Parathyroid adenoma (tissue), 2 donors: ENCODE measurements around the gene FNBP1.

ENCODE experiments used
- H2AFZ ChIP-seq: fragments of 300-600 bp; sonication (generic); one replicate; pipeline ENCODE4 v1.7.0; 2017; ENCODE audit warnings: antibody characterized with exemption, mild to moderate bottlenecking
- H3K27ac ChIP-seq: fragments of 300-600 bp; sonication (generic); one replicate; pipeline ENCODE4 v1.7.0; 2017
- H3K27me3 ChIP-seq: fragments of 300-600 bp; sonication (generic); one replicate; pipeline ENCODE4 v1.7.0; 2017; ENCODE audit warnings: low read length; ENCODE audit not compliant: control insufficient read depth, insufficient read depth
- H3K36me3 ChIP-seq: fragments of 300-600 bp; sonication (generic); one replicate; pipeline ENCODE4 v1.7.0; 2017; ENCODE audit warnings: low read length; ENCODE audit not compliant: control insufficient read depth, insufficient read depth
- H3K4me1 ChIP-seq: fragments of 300-600 bp; sonication (generic); one replicate; pipeline ENCODE4 v1.7.0; 2017; ENCODE audit warnings: control low read depth
- H3K4me2 ChIP-seq: fragments of 300-600 bp; sonication (generic); one replicate; pipeline ENCODE4 v1.7.0; 2017; ENCODE audit warnings: low read length
- H3K4me3 ChIP-seq: fragments of 300-600 bp; sonication (generic); one replicate; pipeline ENCODE4 v1.7.0; 2017; ENCODE audit warnings: low read depth, low read length
- H3K79me2 ChIP-seq: fragments of 300-600 bp; sonication (generic); one replicate; pipeline ENCODE4 v1.7.0; 2017; ENCODE audit warnings: control low read depth
- H3K9ac ChIP-seq: fragments of 300-600 bp; sonication (generic); one replicate; pipeline ENCODE4 v1.7.0; 2017; ENCODE audit warnings: mild to moderate bottlenecking
- H3K9me3 ChIP-seq: fragments of 300-600 bp; sonication (generic); one replicate; pipeline ENCODE4 v1.7.0; 2017; ENCODE audit warnings: low read length; ENCODE audit not compliant: control insufficient read depth
- CTCF ChIP-seq: fragments of 300-600 bp; sonication (generic); IDR thresholded peaks from one replicate; pipeline ENCODE4 v1.7.0; 2017; ENCODE audit warnings: antibody characterized with exemption, mild to moderate bottlenecking
- donor health status: primary hyperparathyroidism.

The FNBP1 gene

GRCh38 chr9:129990269-129991010 lies 52.5 kb downstream of the FNBP1 start:
- Histone ChIP-seq H3K9ac (no peak overlapping the region), H3K4me2 (no peak overlapping the region), H3K4me1 (no peaks in the 10 kb centered on the region), H3K79me2 (peaks cover 1% of the 10 kb centered on the region), H3K9me3 (no peaks in the 10 kb centered on the region), H3K36me3 (no peaks in the 10 kb centered on the region), H3K27me3 (no peaks in the 10 kb centered on the region), H2AFZ (no peak overlapping the region), H3K4me3 (no peak overlapping the region), H3K27ac (no peak overlapping the region)
- TF ChIP-seq CTCF = no peak

GRCh38 chr9:129989740-129990139 lies 53.2 kb downstream of the FNBP1 start:
- Histone ChIP-seq H3K9me3 (no peaks in the 10 kb centered on the region), H2AFZ (no peak overlapping the region), H3K27me3 (no peaks in the 10 kb centered on the region), H3K36me3 (no peaks in the 10 kb centered on the region), H3K27ac (no peak overlapping the region), H3K4me1 (no peaks in the 10 kb centered on the region), H3K4me3 (no peak overlapping the region), H3K4me2 (no peak overlapping the region), H3K9ac (no peak overlapping the region), H3K79me2 (peaks cover 8% of the 10 kb centered on the region)
- no peak for TF ChIP-seq CTCF

- Histone ChIP-seq H3K4me2 (no peak overlapping the region), H3K4me1 (no peaks in the 10 kb centered on the region), H3K27me3 (no peaks in the 10 kb centered on the region), H3K27ac (no peak overlapping the region), H3K4me3 (no peak overlapping the region), H3K9ac (no peak overlapping the region), H3K36me3 (no peaks in the 10 kb centered on the region), H2AFZ (no peak overlapping the region), H3K79me2 (peaks cover 9% of the 10 kb centered on the region), H3K9me3 (no peaks in the 10 kb centered on the region)
- TF ChIP-seq CTCF = no peak
Measured at GRCh38 chr9:129989362-129989708, 53.7 kb downstream of the FNBP1 start.

GRCh38 chr9:129988607-129989361 lies 54.2 kb downstream of the FNBP1 start:
- Histone ChIP-seq H3K4me2 (no peak overlapping the region), H3K4me3 (no peak overlapping the region), H3K9me3 (no peaks in the 10 kb centered on the region), H3K79me2 (peaks cover 11% of the 10 kb centered on the region), H3K27ac (no peak overlapping the region), H3K36me3 (no peaks in the 10 kb centered on the region), H2AFZ (no peak overlapping the region), H3K9ac (no peak overlapping the region), H3K4me1 (no peaks in the 10 kb centered on the region), H3K27me3 (no peaks in the 10 kb centered on the region)
- TF ChIP-seq CTCF = no peak

GRCh38 chr9:129987941-129988340 lies 55.0 kb downstream of the FNBP1 start:
- H3K9me3 ChIP-seq = no peaks in the 10 kb centered on the region
- no peak overlapping the region for H3K9ac ChIP-seq
- peaks cover 11% of the 10 kb centered on the region for H3K79me2 ChIP-seq
- no peak overlapping the region for H3K4me3 ChIP-seq
- no peaks in the 10 kb centered on the region for H3K27me3 ChIP-seq
- no peak for TF ChIP-seq CTCF
- H3K36me3 ChIP-seq = no peaks in the 10 kb centered on the region
- H3K27ac ChIP-seq = no peak overlapping the region
- H2AFZ ChIP-seq = no peak overlapping the region
- no peak overlapping the region for H3K4me2 ChIP-seq
- no peaks in the 10 kb centered on the region for H3K4me1 ChIP-seq
